Fibroblast of skin of right biceps (primary cell): ENCODE measurements around the gene GTF2F2.
A peak's percentile ranks its signal among the peaks of the same experiment; 100 is the strongest.

ENCODE experiments used
- DNase-seq: peaks from one replicate; pipeline ENCODE4 v3.0.0-alpha.2; 2013

Gene GTF2F2

DNA sequence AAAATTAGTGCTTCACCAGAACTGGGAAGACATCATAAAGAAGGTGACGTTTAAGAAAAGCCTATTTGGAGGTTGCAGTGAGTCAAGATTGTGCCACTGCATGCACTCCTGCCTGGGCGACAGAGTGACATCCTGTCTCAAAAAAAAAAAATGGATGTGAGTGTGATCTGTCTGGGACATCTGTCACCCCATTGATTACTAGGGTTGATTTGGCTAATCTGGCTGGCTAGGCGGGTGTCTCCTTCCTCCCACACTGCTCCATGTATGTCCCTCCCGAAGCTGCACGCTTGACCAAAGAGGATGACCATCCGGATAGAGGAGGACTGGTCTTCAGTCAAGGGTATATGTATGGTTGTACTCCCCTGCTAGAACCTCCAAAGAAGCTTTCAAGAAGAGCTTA lies 2.6 kb downstream of the GTF2F2 start:
- DNase-seq: no peak

DNA sequence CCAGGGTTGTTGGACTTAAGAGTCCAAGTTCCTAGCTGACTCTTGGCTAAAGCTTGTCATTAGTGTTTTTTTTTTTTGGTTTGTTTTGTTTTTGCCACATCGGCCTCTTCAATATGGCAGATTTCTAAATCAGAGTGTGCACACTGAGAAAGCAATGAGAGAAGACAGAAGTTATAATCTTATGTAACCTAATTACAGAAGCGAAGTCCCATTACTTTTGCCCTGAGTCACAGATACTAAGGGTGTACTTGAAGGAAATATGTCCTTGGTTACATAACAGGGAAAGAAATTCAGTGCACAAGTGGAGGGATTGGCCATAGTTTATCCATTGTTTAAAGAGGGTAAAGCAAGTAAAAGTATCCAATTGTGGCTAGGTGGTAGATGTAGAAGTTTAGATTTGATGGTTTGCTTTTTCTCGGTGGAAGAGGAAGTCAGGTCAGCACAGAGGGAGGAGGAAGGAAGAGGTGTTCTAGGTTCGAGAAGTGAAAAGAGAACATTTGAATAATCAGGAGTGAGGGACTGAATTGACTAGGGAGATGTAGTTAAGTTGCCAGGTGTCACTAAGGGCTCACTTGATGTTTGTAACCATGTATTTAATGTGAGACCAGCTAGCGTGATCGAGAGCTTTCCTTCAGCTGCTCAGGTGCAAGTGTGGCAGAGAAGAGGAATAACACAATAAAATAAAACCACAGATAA lies 12.2 kb downstream of the GTF2F2 start:
- no peak for DNase-seq

DNA sequence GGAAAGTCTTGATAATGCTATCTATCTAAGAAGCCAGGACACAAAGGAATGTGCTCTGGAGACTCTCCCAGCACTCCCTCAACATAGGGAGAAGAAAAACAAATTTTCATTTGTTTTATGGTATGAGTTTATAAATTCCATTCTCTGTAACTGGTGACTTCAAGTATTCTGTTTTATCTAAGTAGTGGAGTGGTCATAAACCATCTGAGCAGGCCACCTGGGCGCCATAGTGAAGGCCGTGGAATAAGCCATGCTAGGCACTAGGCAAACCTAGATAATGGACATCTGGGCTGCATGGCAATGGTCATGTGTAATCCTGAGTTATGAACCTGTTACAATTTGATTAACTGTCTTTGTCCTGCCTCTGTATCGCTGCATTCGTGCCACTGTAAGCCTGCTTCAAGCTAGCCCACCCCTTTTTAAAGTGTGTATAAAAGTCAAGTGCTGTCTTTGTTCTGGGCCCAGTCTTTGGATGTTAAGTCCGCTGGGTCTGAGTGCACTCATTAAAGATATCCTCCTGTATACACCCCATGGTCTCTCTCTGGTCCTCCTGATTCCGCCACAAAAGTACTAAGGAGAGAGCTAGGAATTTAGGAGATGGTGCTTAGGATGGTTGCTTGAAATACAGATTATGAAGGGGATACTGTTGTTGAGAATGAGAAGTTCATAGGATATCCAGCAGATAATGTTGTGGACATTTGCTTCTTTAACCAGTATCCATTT lies 13.2 kb downstream of the GTF2F2 start:
- DNase-seq: no peak

DNA sequence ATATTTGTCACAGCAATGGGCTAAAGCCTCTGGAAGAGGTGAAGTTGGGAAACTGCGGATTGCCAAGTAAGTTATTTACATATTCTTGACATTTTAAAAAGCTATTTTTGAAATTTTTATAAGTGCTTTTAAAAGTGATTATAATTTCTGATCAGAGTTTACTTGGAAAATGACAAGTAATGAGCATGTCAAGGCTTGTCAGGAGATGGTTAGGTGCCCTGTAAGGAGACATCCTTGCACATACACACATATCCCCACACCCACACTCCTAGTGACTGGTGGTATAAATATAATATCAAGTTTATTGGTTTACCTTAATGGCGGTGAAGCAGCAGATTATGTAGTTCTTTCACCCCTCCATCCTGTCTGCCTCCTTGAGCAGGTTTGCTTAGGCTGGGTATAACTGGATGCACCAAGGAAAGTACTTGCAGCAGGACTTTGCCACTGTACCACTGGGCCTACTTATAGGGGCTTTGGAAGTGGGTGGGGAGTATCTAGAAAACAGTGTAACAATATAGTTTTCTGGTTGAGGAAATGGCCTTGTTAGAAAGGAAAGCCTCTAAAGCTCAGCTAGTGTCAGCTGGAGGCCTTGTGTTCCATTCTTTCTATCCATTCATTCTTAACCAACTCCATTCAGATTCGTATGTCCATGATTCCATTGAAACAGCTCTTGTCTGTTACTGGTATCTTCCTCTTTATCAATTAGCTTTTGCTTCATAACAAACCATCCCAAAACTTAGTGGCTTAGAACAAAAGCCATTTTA lies 16.6 kb downstream of the GTF2F2 start:
- no peak for DNase-seq

DNA sequence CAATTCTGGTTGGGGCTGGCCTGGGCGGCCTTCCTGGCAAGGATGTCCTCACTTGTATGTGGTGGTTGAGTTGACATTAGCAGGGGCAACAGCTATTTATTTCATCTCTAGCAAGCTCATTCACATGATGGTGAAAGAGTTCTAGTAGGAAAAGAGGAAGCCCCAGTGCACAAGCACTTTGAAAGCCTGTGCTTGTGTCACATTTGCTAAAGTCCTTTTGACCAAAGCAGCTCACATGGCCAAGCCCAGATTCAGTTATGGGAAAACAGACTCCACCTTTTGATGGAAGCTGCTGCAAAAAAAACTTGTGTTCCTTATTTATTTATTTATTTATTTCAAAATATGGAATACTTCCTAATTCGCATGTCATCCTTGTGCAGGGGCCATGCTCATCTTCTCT lies 17.2 kb downstream of the GTF2F2 start:
- DNase-seq: no peak

DNA sequence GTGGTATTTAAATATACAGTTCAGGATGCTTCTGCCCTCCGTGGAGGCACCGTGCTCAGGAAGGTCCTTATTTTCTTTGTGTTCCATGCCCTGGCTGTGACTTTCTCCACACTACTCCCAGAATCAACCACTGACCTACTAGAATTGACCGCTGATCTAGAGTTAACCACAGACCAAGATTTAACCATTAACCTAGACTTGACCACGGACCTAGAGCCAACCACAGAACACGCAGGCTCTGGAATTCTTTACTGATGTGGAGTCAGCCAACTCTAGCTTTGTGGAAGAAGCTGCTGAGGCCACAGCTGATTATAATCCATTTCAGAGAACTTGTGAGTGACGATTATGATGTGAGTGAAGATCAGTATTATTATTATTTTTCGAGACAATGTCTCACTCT lies 18.0 kb downstream of the GTF2F2 start:
- no peak for DNase-seq

DNA sequence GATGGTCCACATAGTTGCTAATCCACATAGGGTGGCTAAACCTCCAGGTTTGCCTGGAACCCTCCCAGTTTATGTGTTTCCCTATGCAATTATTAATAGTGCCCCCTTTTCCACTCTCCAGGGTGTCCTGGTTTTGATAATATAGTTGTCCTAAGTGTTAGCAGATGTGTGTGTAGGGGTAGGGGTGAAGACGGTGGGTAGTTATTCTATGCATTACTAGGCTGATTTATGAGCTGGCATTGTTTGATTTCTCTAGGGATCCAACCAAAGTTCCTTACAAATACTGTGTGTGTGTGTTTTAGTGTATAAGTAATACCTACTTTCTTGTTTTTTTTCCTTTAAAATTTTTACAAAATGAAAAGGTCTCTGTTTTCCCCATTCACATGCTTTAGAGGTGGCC lies 21.1 kb downstream of the GTF2F2 start:
- DNase-seq: no peak

DNA sequence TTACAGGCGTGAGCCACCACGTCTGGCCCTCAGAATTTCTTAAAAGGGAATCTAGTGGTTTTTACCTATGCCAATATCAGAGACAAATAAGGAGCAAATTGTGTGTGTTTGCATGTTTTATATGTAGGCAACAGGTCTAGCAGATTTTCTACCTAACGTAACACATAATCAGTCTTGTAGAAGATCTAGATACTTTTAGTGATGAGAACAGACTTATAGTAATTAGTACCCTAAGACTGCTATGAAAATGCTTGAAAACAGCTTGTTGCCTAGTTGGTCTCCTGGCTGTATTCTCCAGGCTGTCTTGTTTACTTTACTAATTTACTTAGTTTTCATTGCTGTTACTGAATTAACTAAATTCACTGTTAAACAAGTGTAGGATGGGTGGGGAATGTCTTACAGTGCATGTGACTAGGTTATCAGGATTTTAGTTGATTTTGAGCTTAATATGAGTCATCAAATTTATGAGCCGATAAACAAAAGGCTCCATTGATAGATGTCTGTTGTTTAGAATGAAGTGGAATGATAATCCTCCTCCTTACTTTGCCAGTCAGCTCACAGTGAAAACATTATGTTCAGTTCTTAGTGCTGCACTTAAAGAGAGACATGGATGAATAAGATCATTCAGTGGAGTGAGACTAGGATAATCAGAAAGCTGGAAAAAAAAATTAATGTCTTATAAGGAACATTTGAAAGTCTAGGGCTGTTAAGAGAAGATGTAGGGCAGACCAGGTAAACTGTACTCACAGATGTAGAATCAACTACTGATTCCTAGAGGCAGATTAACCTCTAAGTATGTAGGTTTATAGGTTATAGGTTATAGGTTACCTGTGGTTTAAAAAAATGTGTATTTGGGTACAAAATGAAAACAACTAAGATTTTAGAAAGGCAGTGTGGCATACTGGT lies 22.4 kb downstream of the GTF2F2 start:
- DNase-seq: no peak

DNA sequence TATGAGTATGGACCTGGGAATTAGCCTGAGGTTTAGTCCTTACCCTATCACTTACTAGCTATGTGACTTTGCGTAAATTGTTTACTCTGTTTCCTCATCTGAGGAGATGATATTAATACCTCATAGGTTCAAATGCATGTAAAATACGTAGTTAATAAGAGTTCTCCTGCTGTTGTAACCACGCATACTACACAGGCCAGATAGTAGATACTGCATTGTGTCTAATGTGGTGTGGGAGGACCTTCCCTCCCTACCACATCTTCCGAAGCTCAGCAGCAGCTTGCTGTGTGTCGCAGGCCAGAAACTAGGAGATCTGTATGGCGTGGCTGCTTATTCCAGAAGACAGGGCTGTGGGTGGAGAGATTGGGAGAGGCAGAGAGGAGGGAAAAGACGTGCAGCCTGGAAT lies 23.0 kb downstream of the GTF2F2 start:
- no peak for DNase-seq

DNA sequence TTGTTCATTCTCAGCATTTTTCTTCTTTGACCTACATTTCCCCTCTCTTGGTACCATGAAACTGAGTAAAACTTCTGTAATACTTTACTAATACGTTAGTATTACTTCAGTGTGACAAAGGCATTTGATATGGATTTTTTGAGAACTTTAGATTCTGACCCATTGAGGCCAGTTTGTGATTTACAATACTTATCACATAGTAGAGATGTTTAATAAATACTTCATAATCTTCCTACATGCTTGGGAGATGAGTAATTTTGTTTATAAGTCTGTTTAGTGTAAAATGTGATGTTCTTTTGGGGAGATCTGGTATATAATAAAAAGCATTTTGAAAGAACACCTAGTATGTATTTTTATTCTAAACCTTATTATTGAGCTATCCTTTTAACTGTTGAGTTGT lies 29.7 kb downstream of the GTF2F2 start:
- no peak for DNase-seq

DNA sequence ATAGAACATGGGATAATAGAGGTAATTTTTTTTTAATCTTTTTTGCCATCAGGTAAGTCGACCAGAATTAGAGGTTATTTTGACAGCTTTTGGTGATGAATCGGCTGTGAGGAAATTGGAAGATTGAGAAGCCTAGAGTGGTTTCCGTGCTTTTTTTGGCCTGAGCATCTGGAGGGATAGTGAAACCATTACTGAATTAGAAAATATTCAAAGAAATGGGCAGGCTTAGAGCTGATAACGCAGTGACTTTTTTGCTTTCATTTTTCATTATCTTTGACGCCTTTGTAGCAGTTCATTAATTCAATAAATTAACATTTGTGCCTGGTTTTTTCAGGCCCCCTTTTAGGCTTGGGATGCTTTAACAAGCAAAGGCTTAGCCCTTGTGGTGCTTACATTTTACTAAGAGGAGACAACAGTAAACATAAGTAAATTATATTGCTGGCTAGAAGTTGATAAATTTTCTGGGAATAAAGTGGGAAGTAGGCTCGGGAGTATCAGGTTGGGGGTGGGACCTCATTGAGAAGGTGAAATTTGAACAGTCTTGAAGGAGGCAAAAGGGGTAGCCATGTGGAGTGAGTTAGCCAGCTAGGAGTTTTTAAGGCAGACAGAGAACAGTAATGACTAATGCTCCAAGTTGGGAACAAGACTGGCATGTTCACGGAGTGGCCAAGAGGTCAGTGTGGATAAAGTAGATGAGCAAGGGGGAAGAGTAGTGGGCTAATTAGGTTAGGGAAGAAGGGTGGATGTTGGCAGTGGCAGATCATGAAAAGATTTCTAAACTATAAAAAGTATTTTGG lies 36.5 kb downstream of the GTF2F2 start:
- no peak for DNase-seq

DNA sequence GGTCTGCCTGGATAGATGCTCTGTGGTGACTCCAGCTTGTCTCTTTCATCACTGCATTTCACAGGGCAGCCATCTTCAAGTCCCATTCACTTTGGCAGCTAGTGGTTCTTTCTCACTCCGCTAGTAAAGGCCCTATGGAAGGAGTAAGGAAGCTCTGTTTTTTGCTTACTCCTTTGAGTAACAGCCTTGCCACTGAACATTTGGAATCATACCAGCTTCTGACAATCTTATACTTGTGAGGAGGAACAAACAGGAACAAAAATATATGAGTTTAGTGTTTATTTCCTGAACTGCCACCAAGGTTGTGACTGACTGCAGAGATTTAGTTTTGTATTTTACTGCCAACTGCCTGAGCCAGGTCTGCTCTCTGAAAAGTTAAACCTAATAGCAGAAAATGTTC lies 41.9 kb downstream of the GTF2F2 start:
- DNase-seq: no peak

DNA sequence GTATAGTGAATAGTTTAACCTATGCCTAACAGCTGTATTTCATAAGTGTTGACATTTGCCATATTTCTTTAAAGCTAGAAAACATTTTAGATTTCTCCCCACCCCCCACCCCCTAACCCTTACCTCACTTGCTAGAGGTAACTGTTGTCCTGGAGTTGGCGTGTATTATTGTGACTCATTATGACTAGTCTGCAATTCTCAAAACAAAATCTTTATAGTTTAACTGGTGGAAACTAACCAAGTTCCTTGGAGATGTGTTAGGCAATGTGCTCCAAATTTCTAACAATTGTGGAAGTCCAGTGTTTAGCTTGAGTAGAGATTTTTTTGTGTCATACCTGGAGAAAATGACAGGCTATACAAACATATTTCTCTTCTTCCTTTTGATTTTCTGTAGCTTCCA lies 42.5 kb downstream of the GTF2F2 start:
- DNase-seq: peak; percentile 88

DNA sequence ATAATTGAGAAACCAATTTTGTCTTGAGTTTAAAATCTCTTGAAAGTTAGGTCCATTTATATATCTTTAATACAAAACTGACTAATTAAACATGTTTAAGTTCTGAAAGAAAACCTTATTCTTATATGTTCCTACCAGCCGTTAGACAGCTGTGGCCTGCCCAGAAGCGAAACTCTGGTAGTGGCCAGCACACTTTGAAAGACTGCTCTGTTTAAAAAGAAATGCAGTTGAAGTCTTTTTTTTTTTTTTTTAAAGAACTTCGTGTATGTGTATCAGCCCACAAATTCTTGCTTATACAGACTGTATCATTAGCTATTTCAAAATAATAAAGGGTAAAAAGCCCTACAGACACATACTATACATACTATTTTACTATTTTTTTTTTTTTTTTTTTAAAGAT lies 46.5 kb downstream of the GTF2F2 start:
- no peak for DNase-seq

DNA sequence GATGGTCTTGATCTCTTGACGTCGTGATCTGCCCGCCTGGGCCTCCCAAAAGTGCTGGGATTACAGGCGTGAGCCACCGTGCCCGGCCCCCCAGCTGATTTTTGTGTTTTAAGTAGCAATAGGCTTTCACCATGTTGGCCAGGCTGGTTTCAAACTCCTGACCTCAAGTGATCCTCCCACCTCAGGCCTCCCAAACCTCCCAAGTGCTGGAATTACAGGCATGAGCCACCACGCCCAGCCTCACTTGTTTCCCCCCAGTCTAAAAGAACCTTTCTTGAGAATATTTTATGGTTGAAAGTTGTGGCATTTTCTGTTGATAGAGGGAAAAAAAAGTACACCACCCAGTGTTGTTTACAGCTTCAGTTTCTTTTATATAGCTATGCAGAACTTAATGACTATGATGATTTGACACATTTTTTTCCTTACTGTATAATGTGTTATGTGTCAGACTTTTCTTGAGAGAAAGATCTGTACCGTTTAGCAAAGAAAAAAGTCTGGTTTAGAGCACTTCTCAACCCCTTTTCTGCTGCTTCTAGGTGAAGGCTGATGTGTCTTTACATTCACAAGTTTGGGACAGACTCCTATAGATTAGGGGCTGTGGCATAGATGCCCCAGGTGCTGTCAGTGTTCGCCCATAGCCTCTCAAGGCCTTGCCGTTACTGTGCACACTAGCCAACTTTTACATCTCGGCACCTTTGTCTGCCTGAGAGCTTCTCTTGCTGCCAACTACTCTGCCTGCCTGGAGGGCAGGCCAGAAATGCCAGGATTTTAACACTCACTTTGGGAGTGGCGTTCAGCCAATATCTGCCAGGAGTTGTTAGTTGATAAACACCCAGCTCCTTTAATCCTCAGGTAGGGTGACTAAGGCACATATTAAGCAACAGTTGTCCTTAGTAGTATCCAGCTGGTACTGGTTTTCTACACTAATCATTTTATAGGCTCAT lies 47.6 kb downstream of the GTF2F2 start:
- no peak for DNase-seq

DNA sequence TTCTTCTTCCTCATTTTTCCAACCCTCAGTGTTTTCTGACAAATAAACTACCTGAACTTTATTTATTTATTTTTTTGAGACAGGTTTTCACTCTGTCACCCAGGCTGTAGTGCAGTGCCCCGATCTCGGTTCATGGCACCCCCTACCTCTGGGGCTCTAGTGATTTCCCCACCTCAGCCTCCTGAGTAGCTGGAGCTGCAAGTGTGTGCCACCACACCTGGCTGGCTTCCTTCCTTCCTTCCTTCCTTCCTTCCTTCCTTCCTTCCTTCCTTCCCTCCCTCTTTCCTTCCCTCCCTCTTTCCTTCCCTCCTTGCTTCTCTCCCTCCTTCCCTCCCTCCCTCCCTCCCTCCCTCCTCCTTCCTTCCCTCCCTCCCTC lies 48.2 kb downstream of the GTF2F2 start:
- no peak for DNase-seq

DNA sequence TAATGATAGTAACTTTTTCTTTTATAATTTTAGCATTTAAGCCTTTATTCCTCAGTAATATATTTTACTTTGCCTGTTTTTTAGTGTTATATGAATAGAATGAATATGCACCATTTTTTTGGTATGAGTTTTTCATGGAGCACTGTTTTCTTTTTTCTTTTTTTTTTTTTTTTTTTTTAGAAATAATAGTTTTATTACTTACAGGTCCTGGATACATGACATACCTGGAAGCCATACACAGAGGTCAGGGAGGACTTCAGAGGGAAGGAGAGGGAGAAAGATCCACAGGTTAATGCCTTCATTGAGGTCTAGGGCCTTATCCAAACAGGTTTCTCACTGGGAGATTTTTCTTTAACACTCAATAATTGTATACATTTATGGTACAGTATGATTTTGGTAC lies 54.2 kb downstream of the GTF2F2 start:
- no peak for DNase-seq

DNA sequence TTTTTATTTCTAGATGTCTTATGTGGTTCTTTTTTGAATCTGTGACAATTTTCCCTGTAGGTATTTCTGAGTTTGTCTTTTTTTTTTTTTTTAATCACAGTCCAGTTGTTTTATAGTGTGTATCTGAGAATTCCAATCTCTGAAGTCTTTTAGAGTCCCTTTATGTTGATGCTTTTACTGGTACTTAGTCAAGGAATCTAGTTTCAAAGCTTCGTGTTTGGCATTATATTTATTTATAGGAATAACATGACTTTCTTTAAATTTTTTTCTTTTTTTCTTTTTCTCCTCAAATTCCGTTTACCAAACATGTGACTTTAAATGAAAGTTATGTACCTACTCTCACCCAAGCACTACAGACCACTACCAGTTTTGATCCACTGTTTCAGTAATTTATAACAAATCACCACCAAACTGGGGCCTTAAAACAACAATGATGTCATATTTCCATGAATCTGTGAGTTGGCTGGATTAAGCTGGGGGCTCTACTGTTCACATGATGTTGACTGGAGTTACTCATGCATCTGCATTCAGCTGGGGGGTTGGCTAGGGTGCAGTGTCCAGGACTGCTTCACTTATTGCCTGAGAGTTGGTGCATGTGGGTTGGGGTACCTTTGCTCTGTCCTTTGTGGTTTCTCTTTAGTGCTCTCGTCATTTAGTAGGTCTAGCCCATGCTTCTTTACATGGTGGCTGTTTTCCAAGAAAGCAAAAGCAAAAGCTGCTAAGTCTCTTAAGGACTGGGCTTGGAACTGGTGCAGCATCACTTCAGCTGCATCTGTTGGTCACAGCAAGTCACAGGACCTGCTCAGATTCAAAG lies 58.2 kb downstream of the GTF2F2 start:
- DNase-seq: peak; percentile 88

DNA sequence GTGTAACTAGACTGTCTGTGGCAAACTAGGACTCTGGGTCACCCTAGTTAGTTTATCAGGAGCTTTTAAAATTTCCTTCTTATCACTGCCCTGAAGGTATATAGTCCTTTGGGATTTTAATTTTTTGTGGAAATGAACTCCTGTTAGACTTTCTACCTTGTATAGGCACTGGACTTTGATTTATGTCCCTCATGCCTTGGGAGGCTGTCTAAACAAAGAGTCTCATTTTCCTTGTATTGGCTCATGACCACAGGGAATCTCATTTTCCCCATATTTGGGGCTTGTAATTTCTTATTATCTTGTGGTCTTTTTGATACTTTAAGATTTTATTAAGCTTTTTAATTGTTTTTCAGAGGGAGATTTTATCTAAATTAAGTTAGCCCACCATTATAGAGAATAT lies 59.1 kb downstream of the GTF2F2 start:
- peak; percentile 76 for DNase-seq

DNA sequence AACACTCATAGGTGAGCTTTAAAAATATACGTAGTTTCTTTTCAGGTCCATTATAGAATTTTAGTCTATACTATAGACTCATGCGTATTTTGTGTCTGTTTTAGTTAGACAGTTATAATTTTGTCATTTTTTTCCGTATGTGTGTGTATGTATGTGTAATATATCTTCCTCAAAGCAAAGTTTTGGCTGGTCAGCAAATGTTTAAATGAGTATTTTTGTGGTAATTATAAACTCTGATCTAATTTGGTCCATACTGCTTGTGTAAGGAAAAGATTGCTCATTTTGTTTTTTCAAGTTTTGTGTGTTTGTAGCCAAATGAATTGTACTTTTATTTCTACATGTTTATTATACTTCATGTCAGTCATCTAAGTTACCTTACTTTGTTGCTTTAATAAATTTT lies 60.0 kb downstream of the GTF2F2 start:
- no peak for DNase-seq
